Naive B cell (primary cell): ENCODE data around the gene KIRREL3. TPM values are rescaled to one million over a fixed set of nuclear protein-coding genes. Genes with fewer than 3 reads are reported as not detected.

Source experiments
- ATAC-seq, 2 donors: fragments of 150-1000 bp; cut with Tn5 transposase; 2 replicates each; pipeline ENCODE4 v1.10.0; 2021; ENCODE audit warnings: low read depth in 2 of 2, mild to moderate bottlenecking in 2 of 2, moderate library complexity in 2 of 2
- DNase-seq: peaks from one replicate; pipeline ENCODE4 v3.0.0; 2022
- H3K27ac Mint-ChIP-seq, 6 donors: one replicate each; pipeline ENCODE4 v1.8.0; 2020 to 2022; ENCODE audit warnings: mild to moderate bottlenecking in 6 of 6, mixed read lengths in 6 of 6, moderate library complexity in 5 of 6, inconsistent platforms in 2 of 6
- H3K27me3 Mint-ChIP-seq, 3 donors: one replicate each; pipeline ENCODE4 v1.8.0; 2021 to 2022; ENCODE audit warnings: mixed read lengths in 3 of 3, mild to moderate bottlenecking in 1 of 3
- H3K36me3 Mint-ChIP-seq, 2 donors: one replicate each; pipeline ENCODE4 v1.8.0; 2020 to 2022; ENCODE audit warnings: mixed read lengths in 2 of 2, inconsistent platforms in 1 of 2, mild to moderate bottlenecking in 1 of 2
- H3K4me1 Mint-ChIP-seq, 3 donors: one replicate each; pipeline ENCODE4 v1.8.0; 2020 to 2022; ENCODE audit warnings: mixed read lengths in 3 of 3, inconsistent platforms in 1 of 3, mild to moderate bottlenecking in 1 of 3, moderate library complexity in 1 of 3
- H3K4me3 Mint-ChIP-seq, 8 donors: one replicate each; pipeline ENCODE4 v1.8.0; 2020 to 2022; ENCODE audit warnings: mild to moderate bottlenecking in 8 of 8, mixed read lengths in 8 of 8, moderate library complexity in 8 of 8, inconsistent platforms in 2 of 8
- H3K9me3 Mint-ChIP-seq, 7 donors: one replicate each; pipeline ENCODE4 v1.8.0; 2020 to 2022; ENCODE audit warnings: mixed read lengths in 7 of 7, mild to moderate bottlenecking in 5 of 7, inconsistent platforms in 2 of 7, moderate library complexity in 1 of 7
- polyA plus RNA-seq, 6 donors: library from polyadenylated mRNA; unstranded; fragments of 300-500 nt; fragmentation: Illumina TruSeq; gene quantifications; one replicate each; pipeline ENCODE4 v1.2.3, GENCODE V29; 2021; ENCODE audit warnings: low read depth in 6 of 6

KIRREL3 gene
- polyA plus RNA-seq, 6 donors from 2014 or later: not detected

DNA sequence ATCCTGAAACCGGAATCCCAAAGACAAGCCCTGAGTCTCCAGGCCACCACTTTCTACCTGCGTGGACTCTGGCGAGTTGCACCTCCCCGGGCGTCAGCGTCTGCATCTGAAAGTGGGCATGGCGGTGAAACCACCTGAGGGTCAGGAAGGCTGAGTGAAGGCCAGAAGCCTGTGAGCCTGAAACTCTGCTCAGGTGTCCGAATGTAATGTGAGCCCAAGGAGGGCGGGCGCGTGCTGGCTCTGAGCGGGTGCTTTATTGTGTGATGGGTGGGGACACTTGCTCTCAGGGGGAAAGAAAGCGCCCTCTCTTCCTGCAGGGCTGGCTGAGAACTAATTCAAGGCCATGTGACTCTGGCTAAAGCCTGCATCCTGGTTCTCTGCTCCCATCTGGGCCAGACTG is 509.5 kb downstream of the KIRREL3 start:
- H3K9me3 Mint-ChIP-seq: no peaks in the 10 kb centered on the region
- no peaks in the 10 kb centered on the region for H3K36me3 Mint-ChIP-seq
- DNase-seq: no peak
- H3K27me3 Mint-ChIP-seq: peaks cover 0 to 18% (median 9%) of the 10 kb centered on the region in 3 donors
- no peaks in the 10 kb centered on the region for H3K4me1 Mint-ChIP-seq
- no peak overlapping the region for H3K4me3 Mint-ChIP-seq
- no peak for ATAC-seq
- H3K27ac Mint-ChIP-seq: no peak overlapping the region

DNA sequence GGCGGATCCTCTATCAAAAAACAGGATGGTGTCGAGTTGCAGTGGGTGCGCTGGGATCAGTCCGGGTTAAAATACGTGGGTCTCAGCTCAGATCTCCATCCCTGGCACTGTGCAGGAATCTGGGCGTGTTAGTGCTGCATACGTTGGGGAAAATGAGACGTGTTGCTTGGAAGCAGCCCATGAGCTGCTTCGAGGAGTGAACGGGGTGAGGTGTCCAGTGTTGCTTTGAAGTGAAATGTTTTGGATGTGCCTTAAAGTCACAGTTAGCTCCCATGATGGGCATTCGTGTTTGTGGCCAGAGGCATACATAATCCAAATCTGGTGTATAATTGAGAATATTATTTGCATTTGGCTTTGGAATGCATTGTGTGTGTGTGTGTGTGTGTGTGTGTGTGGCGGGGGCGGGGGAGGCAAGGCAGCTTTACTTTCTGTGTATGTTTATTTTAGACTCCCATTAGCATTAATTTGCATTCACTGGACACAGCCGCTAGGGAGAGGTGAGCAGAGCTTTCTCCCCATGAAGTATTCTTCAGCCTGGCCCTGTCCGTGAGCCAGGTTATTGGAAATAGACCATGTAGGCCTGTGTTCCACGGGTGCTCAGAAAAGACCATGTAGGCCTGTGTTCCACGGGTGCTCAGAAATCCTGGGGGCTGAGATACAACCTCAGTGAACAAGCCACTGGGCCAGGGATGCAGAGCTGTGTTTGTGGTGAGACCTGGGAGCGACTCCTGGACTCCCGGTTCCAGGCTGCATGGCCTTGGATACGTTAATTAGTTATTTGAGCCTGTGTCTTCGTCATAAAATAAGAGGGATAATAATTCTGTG is 510.5 kb downstream of the KIRREL3 start:
- no peak for DNase-seq
- no peak for ATAC-seq
- Mint-ChIP-seq H3K4me3 (no peak overlapping the region), H3K27me3 (peaks cover 0 to 7% (median 3%) of the 10 kb centered on the region in 3 donors), H3K9me3 (no peaks in the 10 kb centered on the region), H3K27ac (peak overlapping the region in 2 of 6 donors; percentile 22 to 37), H3K36me3 (no peaks in the 10 kb centered on the region), H3K4me1 (peaks cover 0 to under 1% (median 0%) of the 10 kb centered on the region in 3 donors)

DNA sequence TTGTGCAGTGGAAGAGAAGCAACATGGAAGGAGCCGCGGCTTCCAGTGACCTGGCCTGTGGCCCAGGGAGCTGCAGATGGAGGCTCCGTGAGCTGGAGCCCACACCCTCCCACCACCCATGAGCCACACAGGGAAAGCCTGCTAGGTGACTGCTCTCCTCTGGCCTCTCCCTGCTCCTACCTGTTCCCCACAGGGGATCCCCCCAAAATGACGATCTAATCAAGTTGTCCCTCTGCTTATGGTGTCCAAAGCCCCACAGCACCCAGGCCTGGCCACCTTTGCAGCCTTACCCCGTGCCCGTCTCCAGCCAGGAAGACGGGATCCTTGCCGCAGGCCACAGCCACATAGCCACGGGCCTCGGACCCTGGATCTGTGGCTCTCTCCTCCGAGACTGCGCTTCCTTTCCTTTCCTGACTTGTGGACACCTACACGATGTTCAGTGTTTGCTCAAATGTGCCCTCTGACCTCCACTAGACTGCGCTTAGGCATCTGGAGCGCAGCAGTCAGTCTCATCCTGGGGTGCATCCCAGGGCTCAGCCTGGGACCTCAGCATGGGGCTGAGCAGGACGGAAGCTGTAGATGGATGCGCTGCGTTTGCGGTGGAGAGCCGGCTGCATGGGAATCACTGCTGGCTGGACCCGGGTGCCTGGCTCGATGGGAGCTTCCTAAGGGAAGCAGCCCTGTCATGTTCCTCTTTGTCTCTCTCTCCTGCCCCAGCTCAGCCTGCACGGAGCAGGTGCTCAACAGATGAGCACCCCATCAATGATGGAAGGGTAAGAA is 511.8 kb downstream of the KIRREL3 start:
- Mint-ChIP-seq H3K9me3 (no peaks in the 10 kb centered on the region), H3K4me3 (no peak overlapping the region), H3K27ac (no peak overlapping the region), H3K4me1 (peaks cover 0 to 3% (median 0%) of the 10 kb centered on the region in 3 donors), H3K36me3 (no peaks in the 10 kb centered on the region), H3K27me3 (peaks cover 0 to 5% (median 3%) of the 10 kb centered on the region in 3 donors)
- ATAC-seq (no peak), DNase-seq (no peak)

DNA sequence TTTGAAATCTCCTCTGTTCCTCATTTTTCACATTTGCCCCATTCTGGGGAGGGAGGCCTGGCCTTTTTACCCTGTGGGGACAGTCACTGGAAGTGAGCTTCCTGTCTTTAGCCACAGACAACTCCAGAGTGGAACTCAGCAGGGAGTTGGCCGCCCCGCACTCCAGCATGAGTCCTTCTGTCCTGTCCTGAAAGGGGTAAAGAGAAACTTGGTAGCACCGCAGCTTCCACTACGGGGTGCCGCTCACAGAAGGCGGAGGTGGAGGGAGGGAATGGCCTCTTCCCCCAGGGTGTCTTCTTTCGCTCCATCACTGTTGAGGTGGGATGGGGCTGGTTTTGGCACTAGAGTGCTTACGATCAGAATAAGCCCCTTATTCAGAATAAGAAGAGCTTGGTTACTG is 512.9 kb downstream of the KIRREL3 start:
- H3K9me3 Mint-ChIP-seq: no peaks in the 10 kb centered on the region
- peaks cover 0 to 3% (median 0%) of the 10 kb centered on the region in 3 donors for H3K4me1 Mint-ChIP-seq
- DNase-seq: no peak
- no peak overlapping the region for H3K27ac Mint-ChIP-seq
- peaks cover 0 to 3% (median 3%) of the 10 kb centered on the region in 3 donors for H3K27me3 Mint-ChIP-seq
- H3K36me3 Mint-ChIP-seq: no peaks in the 10 kb centered on the region
- no peak for ATAC-seq
- H3K4me3 Mint-ChIP-seq: no peak overlapping the region

DNA sequence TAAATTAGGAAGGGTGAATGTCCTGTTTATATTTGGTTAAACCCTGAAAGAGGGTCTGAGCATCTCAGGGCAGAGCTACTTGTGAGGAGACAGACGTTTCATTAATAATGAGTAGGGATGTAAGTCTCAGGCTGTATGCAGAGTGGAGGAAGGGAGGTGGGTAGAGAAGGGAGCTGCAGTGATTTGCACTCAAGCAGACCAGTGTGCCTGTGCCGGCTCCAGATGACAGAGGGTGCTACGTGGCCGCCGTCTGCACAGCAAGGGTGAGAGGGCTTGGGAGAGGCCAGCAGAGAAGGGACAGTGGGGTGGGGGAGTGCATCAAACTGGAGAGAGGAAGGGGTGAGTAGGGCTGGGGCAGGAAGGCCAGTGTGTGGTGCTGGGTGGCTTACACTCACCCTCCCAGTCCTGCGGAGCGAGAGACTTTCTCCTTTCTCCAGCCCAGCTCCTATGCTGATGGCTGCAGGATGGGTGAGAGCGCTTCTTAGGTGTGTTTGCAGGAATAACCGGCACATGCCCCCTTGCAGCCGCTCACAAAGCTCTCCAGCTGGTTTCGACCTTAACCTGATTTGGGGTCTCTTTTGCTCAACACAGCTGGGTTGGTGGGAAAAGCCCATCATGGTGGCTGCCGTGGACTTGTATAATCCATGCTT is 514.5 kb downstream of the KIRREL3 start:
- Mint-ChIP-seq H3K9me3 (no peaks in the 10 kb centered on the region), H3K27ac (no peak overlapping the region), H3K4me1 (peaks cover 0 to 3% (median 3%) of the 10 kb centered on the region in 3 donors), H3K27me3 (peaks cover 0 to 3% (median 0%) of the 10 kb centered on the region in 3 donors), H3K36me3 (no peaks in the 10 kb centered on the region), H3K4me3 (no peak overlapping the region)
- ATAC-seq (no peak), DNase-seq (no peak)

DNA sequence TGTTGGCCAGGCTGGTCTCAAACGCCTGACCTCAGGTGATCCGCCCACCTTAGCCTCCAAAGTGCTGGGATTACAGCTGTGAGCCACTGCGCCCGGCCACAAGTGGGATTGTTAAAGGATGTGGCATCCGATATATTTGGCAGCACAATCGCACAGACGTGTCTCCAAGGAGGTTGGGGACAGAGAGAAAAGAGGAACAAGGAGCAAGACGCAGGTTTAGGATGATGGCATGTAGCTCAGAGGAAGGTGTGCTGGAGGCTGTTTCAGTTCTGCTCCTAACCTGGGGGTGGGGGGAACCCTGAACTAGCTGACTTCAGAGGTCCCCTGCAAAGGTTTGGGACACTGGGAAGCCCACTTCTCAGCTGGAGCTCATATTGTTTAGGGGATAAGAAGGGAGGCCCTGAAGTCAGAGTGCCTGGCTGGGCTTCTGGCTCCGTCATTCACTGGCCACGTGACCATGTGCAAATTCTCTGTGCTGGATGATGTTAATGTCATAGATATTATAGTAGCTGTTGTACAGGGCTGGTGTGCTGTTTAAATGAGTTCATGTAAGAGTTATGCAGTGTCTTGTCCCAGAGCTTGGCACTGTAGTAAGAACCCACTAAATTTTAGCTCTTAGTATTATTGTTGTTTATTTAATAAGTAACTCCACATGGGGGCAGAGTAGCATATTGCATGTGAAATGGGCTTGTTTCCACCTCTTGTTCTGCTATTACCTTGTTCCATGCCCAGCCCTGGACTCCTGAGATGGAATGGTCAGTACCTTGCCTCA is 515.4 kb downstream of the KIRREL3 start:
- DNase-seq: no peak
- no peaks in the 10 kb centered on the region for H3K36me3 Mint-ChIP-seq
- no peaks in the 10 kb centered on the region for H3K9me3 Mint-ChIP-seq
- H3K27me3 Mint-ChIP-seq: peaks cover 0 to 3% (median 0%) of the 10 kb centered on the region in 3 donors
- peak overlapping the region in 1 of 6 donors; percentile 44 for H3K27ac Mint-ChIP-seq
- no peak overlapping the region for H3K4me3 Mint-ChIP-seq
- H3K4me1 Mint-ChIP-seq: peaks cover 6 to 10% (median 9%) of the 10 kb centered on the region in 3 donors
- peak in 1 of 2 donors; percentile 25 for ATAC-seq

DNA sequence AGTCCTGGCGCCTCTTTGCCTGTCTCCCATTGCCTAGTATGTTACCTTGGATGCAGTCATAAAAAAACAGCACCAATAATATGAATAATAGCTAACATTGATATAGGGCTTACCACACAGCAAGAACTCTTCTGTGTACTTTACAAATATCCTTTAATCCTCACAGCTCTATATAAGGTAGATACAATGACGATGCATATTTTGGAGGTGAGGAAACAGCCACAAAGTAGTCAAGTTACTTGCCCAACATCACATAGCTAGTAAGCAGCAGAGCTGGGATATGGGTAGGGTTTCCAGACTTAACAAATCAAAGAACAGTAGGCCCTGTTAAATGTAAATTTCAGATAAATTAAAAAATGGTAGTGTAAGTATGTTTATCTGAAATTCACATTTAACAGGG is 516.3 kb downstream of the KIRREL3 start:
- ATAC-seq (no peak), DNase-seq (no peak)
- Mint-ChIP-seq H3K4me1 (peaks cover 9 to 10% (median 10%) of the 10 kb centered on the region in 3 donors), H3K27me3 (no peaks in the 10 kb centered on the region), H3K4me3 (no peak overlapping the region), H3K9me3 (no peaks in the 10 kb centered on the region), H3K27ac (no peak overlapping the region), H3K36me3 (no peaks in the 10 kb centered on the region)

DNA sequence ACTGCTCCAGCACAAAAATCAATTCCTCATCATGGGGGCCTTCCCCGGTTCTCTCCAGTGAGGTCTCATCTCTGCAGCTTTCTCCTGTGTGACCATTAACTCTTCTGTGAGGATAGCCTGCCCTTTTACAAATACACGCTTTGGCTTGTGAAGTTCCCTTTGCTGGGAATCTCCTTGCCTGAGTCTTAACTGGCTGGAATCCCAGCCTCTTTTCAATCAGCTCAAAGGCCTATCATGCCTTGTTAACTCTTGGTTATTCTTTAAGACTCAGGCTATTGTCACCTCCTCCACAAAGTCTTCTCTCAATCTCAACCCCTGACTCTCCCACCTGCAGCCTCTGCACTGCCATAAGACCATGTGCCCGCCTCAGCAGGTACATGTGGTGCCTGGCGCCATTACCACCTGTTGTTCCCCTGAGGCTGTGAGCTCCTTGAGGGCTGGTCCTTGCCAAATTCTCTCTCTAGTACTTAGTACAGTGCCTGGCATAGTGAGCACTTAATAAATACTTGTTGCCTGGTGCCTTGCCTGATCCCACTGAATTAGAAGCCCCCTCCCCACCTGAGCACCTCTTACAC is 516.9 kb downstream of the KIRREL3 start:
- Mint-ChIP-seq H3K9me3 (no peaks in the 10 kb centered on the region), H3K4me1 (peaks cover 9 to 12% (median 10%) of the 10 kb centered on the region in 3 donors), H3K27ac (no peak overlapping the region)

DNA sequence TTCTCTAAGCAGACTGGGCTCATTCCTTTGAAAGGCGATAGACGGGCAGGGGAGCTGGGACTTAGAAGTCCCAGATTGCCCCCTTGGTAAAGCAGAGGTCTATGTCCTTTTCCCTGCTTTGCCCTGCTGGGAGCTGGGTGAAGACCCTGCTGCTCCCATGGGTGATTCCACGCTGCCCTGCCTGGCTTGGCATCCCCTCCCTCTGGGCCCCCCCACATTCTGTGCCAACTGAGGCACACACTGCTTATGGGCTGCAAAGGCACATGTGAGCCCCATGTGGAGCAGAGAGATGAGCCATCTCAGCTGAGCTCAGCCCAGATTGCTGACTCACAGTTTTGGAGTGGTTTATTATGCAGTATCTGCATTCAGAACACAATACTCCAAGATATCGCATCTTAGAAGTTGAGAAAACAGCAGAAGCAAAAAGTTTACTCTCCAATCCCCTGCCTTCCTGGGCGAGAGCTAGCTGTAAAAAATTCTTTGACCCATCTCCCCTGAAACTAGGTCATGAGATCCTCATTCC is 517.9 kb downstream of the KIRREL3 start:
- ATAC-seq (no peak), DNase-seq (no peak)
- H3K9me3 Mint-ChIP-seq: no peaks in the 10 kb centered on the region
- H3K27ac Mint-ChIP-seq: no peak overlapping the region
- no peaks in the 10 kb centered on the region for H3K36me3 Mint-ChIP-seq
- H3K27me3 Mint-ChIP-seq: peaks cover 0 to 5% (median 0%) of the 10 kb centered on the region in 3 donors
- no peak overlapping the region for H3K4me3 Mint-ChIP-seq
- H3K4me1 Mint-ChIP-seq: peaks cover 14 to 23% (median 15%) of the 10 kb centered on the region in 3 donors

More for the DNA sequence above, 516.9 kb downstream of the KIRREL3 start:
- DNase-seq (no peak), ATAC-seq (no peak)
- Mint-ChIP-seq H3K4me3 (no peak overlapping the region), H3K36me3 (no peaks in the 10 kb centered on the region), H3K27me3 (no peaks in the 10 kb centered on the region)

DNA sequence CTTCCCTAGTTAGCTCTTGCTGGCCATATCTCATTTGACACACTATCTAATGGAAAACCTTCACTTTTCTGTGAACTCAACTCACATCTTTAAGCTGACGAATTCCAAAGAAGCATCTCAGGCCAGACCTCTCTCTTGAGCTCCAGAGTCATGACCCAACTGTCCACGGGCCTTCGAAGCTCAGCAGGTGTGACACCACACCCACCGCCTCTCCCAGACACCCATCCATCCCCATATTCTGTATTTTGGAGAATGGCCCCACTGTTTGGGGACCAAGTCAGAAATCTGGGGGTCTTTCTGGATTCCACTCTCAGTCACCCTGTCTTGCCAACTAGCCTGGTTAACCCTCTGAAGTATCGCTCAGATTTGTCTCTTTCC is 519.3 kb downstream of the KIRREL3 start:
- H3K36me3 Mint-ChIP-seq: no peaks in the 10 kb centered on the region
- peaks cover 0 to 5% (median 0%) of the 10 kb centered on the region in 3 donors for H3K27me3 Mint-ChIP-seq
- DNase-seq (no peak), ATAC-seq (no peak)
- H3K9me3 Mint-ChIP-seq: no peaks in the 10 kb centered on the region
- no peak overlapping the region for H3K4me3 Mint-ChIP-seq
- peak overlapping the region in 1 of 6 donors; percentile 66 for H3K27ac Mint-ChIP-seq
- H3K4me1 Mint-ChIP-seq: peaks cover 15 to 23% (median 19%) of the 10 kb centered on the region in 3 donors

DNA sequence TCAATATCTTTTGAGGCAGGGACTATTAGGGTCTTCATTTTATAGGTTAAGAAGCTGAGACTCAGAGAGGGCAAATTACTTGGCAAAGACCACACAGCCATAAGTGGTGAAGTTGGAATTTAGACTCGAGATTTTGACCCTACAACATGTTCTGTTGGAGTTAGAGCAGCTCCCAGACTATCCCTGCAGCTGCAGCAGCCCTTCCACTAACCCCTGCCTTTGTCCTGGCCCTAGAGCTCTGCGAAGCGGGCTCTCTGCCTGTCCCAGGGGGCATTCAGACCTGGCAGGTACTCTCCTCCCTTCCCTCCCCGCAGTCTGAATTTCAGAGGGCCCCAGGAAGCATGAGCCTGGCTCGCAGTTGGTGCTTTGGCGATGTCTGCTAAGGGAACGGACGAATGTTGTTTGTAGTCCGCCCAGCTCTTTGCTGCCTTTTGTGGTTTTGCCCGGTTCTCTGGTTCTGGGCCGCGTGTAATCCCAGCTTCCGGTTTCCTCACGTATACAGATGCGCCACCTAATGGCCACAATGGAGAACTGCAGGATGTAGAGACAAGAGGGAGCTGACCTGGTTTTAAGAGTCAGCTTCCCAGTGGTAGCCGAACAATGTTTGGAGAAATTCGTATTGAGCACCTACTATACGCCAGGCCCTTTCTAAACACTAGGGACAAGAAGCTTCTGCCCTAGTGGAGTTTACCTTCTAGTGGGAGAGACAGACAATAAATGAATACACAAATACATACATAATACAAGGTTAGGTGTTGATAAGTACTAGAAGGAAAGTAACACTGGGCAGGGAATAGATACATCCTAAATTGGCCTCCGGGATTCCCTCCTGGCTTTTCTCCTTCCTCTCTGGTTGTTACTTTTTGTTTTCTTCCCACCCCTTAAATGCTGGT is 519.9 kb downstream of the KIRREL3 start:
- H3K36me3 Mint-ChIP-seq: no peaks in the 10 kb centered on the region
- ATAC-seq (peak; percentile 72), DNase-seq (peak; percentile 58)
- H3K9me3 Mint-ChIP-seq: no peaks in the 10 kb centered on the region
- H3K4me3 Mint-ChIP-seq: peak overlapping the region in 7 of 8 donors; percentile 62 to 88 (median 77)
- peak overlapping the region in 5 of 6 donors; percentile 21 to 85 (median 38) for H3K27ac Mint-ChIP-seq
- peaks cover 0 to 5% (median 0%) of the 10 kb centered on the region in 3 donors for H3K27me3 Mint-ChIP-seq
- peaks cover 15 to 23% (median 19%) of the 10 kb centered on the region in 3 donors for H3K4me1 Mint-ChIP-seq
